ENCODE data around the gene COL21A1. TPM values are rescaled to one million over a fixed set of nuclear protein-coding genes. Genes with fewer than 3 reads are reported as not detected.

The COL21A1 gene
- polyA plus RNA-seq, 1 donor = 124 TPM

GRCh38 chr6:56246541-56246880, 869 bp downstream of the COL21A1 start:
- DNase-seq = no peak

- DNase-seq = no peak
Observed at GRCh38 chr6:56245903-56246351, 1.5 kb downstream of the COL21A1 start.

GRCh38 chr6:56244528-56245253, 2.7 kb downstream of the COL21A1 start:
- DNase-seq = no peak

- DNase-seq = no peak
Observed at GRCh38 chr6:56244089-56244488, 3.3 kb downstream of the COL21A1 start.

GRCh38 chr6:56243518-56244070, 3.8 kb downstream of the COL21A1 start:
- no peak for DNase-seq

GRCh38 chr6:56242346-56242745, 5.0 kb downstream of the COL21A1 start:
- no peak for DNase-seq

GRCh38 chr6:56241124-56241802, 6.1 kb downstream of the COL21A1 start:
- no peak for DNase-seq

GRCh38 chr6:56238352-56238751, 9.0 kb downstream of the COL21A1 start:
- DNase-seq = no peak

- DNase-seq = no peak
Observed at GRCh38 chr6:56235245-56235644, 12.1 kb downstream of the COL21A1 start.

GRCh38 chr6:56232436-56232835, 14.9 kb downstream of the COL21A1 start:
- DNase-seq = no peak

- no peak for DNase-seq
Observed at GRCh38 chr6:56231827-56232226, 15.6 kb downstream of the COL21A1 start.

GRCh38 chr6:56230976-56231566, 16.3 kb downstream of the COL21A1 start:
- no peak for DNase-seq

GRCh38 chr6:56227071-56227879, 20.1 kb downstream of the COL21A1 start:
- no peak for DNase-seq

GRCh38 chr6:56223995-56224394, 23.4 kb downstream of the COL21A1 start:
- DNase-seq = no peak

- no peak for DNase-seq
Observed at GRCh38 chr6:56222499-56222898, 24.9 kb downstream of the COL21A1 start.

- no peak for DNase-seq
Observed at GRCh38 chr6:56220078-56220477, 27.3 kb downstream of the COL21A1 start.

GRCh38 chr6:56214703-56215101, 32.7 kb downstream of the COL21A1 start:
- no peak for DNase-seq

- DNase-seq = no peak
Observed at GRCh38 chr6:56214041-56214702, 33.2 kb downstream of the COL21A1 start.

GRCh38 chr6:56211724-56212123, 35.7 kb downstream of the COL21A1 start:
- no peak for DNase-seq

GRCh38 chr6:56204134-56204533, 43.2 kb downstream of the COL21A1 start:
- no peak for DNase-seq

- DNase-seq = no peak
Observed at GRCh38 chr6:56199956-56200355, 47.4 kb downstream of the COL21A1 start.

- no peak for DNase-seq
Observed at GRCh38 chr6:56193846-56194245, 53.5 kb downstream of the COL21A1 start.

Measured in left kidney (tissue), 2 donors.